ENCODE data around the gene CASR. TPM values are rescaled to one million over a fixed set of nuclear protein-coding genes. Genes with fewer than 3 reads are reported as not detected.

The CASR gene
- total and polyA plus RNA-seq, 11 donors, result 0.02 TPM; not detected in 10

DNA sequence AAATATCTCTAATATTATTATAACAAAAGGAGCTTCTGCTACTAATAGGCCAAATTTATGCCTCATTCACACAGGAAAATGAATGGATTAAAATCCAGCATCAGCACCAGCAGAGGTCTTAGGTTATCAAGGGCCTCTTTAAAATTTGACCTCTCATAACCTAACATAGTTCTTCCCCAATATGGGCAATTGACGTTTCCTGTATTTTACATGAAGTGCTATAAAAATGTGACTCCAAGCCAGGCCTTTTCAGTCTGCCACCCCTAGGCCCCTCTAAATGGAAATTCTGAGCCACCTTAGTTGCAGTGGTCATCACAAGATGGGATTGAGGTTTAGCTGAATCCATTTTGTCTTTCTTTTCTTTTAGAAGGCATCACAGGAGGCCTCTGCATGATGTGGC is 70.1 kb downstream of the CASR start:
- whole genome bisulfite sequencing, 4 donors, result 60 to 75% (median 64%) methylated on average over 1 of the region's 1 CpG

GRCh38 chr3:122255757-122256439 is 72.4 kb downstream of the CASR start:
- peak overlapping the region in 1 of 12 donors; percentile 63 for H3K27ac ChIP-seq
- intact Hi-C loops (cut with DNase I), result loop anchor here in 9 of 10 donors (5.0 to 10.0 kb wide), 3 partner anchors 151 to 709 kb away; partner anchors contain the start of gene POLQ (in 6 of the 9)
- ATAC-seq, result peak in 1 of 4 donors; percentile 45

More for the DNA sequence above, 70.1 kb downstream of the CASR start:
- no peaks in the 10 kb centered on the region for H3K9me3 ChIP-seq
- H3K4me3 ChIP-seq, result no peak overlapping the region
- intact Hi-C loops (cut with DNase I), result loop anchor here in 5 of 10 donors (10.0 kb wide), 2 partner anchors 149 to 259 kb away; no protein-coding TSS in a partner anchor
- H3K27me3 ChIP-seq, result no peaks in the 10 kb centered on the region
- TF ChIP-seq POLR2A (IDR thresholded peaks at IDR 0.05) (no peak), CTCF (IDR thresholded peaks at IDR 0.05) (no peak)
- peaks cover 0 to 36% (median 2%) of the 10 kb centered on the region in 12 donors for H3K4me1 ChIP-seq
- no peaks in the 10 kb centered on the region for H3K36me3 ChIP-seq
- DNase-seq, result no peak
- ATAC-seq, result no peak
- no peak overlapping the region for H3K27ac ChIP-seq

GRCh38 chr3:122257644-122258364 is 74.3 kb downstream of the CASR start:
- Histone ChIP-seq H3K27me3 (no peaks in the 10 kb centered on the region), H3K9me3 (no peaks in the 10 kb centered on the region), H3K4me3 (no peak overlapping the region), H3K36me3 (no peaks in the 10 kb centered on the region), H3K27ac (no peak overlapping the region), H3K4me1 (peaks cover 0 to 40% (median 4%) of the 10 kb centered on the region in 12 donors)
- DNase-seq, result no peak
- WGBS, 4 donors, result 70 to 76% (median 72%) methylated on average over 7 of the region's 7 CpGs
- no peak for TF ChIP-seq CTCF (IDR thresholded peaks at IDR 0.05)
- TF ChIP-seq POLR2A (IDR thresholded peaks at IDR 0.05), result no peak
- intact Hi-C loops (cut with DNase I), result loop anchor here (2.0 to 10.0 kb wide), 4 partner anchors 153 to 711 kb away; partner anchors contain the start of gene POLQ (in 6 of the 10)
- no peak for ATAC-seq

More at GRCh38 chr3:122255757-122256439, 72.4 kb downstream of the CASR start:
- Histone ChIP-seq H3K9me3 (no peaks in the 10 kb centered on the region), H3K36me3 (no peaks in the 10 kb centered on the region), H3K4me1 (peaks cover 0 to 40% (median 4%) of the 10 kb centered on the region in 12 donors), H3K4me3 (no peak overlapping the region), H3K27me3 (no peaks in the 10 kb centered on the region)
- no peak for DNase-seq
- WGBS, 4 donors, result 5 to 23% (median 16%) methylated on average over 1 of the region's 1 CpG
- TF ChIP-seq POLR2A (IDR thresholded peaks at IDR 0.05), result no peak
- no peak for TF ChIP-seq CTCF (IDR thresholded peaks at IDR 0.05)

Data from heart left ventricle (tissue), 16 donors.